Cerebellar cortex (tissue), 1 donor: ENCODE results near the gene LMLN.
"Not testable (repeated sequence)": the region's sequence is repeated elsewhere in the genome, so short reads cannot be mapped to it uniquely, and the experiment has no call there.

Source experiments
- DNase-seq: peaks from one replicate; pipeline ENCODE4 v3.0.0-alpha.2; 2015; ENCODE audit warnings: low spot score

LMLN gene

GRCh38 chr3:197959891-197960693 is at the start of gene LMLN:
TSS of gene LMLN (plus strand) at chr3:197960217. CDS start at chr3:197960246, 29 bp downstream.
- peak; percentile 97 for DNase-seq

- DNase-seq, result no peak
Measured at GRCh38 chr3:197912741-197913476, 47.1 kb upstream of the LMLN start.

DNA sequence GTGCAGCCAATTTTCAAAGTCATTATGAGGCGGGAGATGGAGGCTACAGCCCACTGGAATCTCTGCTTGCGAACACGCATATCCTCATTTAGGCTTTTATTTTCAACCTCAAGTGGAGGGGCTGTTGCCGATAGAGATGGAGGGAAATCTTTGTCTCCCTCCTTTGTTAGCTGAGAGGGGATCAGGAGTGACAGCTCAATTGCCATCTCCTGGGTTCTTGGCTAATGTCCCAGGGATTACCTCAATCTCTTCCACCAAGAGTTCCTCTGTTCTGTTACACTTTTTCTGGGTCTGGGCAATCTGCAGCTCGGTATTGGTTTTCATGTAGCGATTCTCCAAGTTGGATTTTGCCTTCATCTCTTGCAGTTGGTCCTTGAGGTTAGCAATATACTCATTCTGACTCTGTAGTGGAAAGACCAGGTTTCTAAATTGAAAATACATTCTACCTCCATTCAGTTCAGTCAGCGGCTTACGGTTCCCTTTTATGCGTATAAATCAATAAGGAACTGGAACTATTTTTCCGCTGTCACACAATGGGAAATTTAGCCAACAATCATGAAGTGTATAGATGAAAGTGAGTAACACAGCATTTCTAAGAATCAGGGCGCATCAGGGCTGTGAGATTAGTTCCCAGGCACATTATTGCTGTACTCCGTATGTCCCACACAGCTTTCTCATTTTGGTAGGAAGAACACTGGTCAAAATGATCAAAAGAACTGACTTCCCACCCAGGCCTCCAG is 46.2 kb upstream of the LMLN start:
- no peak for DNase-seq

DNA sequence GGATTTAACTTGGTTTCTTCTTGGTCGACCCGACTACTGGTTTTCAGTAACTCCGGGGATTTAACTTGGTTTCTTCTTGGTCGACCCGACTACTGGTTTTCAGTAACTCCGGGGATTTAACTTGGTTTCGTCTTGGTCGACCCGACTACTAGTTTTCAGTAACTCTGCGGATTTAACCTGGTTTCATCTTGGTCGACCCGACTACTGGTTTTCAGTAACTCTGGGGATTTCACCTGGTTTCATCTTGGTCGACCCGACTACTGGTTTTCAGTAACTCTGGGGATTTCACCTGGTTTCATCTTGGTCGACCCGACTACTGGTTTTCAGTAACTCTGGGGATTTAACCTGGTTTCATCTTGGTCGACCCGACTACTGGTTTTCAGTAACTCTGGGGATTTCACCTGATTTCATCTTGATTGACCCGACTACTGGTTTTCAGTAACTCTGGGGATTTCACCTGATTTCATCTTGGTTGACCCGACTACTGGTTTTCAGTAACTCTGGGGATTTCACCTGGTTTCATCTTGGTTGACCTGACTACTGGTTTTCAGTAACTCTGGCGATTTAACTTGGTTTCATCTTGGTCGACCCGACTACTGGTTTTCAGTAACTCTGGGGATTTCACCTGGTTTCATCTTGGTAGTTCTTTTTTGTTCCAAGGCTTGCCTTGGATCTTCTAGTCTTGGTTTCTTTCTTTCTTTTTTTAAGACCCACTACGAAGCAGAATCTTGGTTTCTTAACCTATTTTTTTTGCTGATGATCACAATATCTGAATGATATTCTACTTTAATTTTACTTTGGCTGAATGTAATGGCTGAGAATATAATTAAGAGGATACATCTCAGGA is 38.4 kb upstream of the LMLN start:
- DNase-seq, result not testable (repeated sequence)

DNA sequence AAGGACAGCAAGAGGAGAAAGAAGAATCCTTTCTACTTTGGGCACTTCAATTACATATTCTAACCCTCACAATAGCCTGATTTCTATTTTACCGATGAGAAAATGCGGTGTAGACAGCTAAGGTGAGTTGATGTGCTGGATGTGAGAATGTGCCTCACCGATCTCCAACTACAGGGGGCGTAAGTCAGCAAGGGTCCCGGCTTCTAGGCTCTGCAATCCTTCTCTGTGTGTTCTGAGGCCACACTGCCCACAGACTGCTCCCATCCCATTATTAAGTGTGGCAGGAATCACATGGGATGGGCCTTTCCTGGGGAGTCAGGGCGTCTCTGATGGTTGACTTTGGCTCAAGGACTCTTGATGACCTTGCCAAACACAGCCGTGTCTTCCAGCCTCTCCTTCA is 33.6 kb upstream of the LMLN start:
- DNase-seq, result peak; percentile 14

- DNase-seq, result not testable (repeated sequence)
Measured at GRCh38 chr3:197927578-197927977, 32.4 kb upstream of the LMLN start.

DNA sequence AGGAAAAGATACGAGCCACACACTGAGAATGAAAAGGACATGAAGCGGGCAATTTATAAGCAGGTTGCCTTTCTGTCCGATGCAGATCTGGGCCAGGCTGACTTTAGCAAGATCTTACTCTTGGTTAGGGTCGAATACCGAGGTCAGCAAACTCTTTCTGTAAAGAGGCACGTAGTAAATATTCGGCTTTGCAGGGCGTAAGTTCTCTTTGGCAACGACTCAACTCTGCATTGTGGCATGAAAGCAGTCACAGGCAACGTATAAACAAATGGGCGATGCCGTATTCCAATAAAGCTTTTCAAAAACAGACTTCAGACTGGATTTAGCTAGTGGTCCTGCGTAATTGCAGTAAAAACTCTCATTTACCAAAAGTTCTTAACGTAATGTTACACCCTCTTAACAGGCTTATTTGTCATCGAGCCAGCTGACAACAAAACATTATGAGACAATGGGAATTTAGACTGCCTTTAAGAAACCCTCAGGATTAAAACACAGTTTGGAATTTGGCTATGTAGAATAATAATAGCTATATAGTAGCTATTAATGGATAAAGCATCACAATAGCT is 23.1 kb upstream of the LMLN start:
- no peak for DNase-seq

DNA sequence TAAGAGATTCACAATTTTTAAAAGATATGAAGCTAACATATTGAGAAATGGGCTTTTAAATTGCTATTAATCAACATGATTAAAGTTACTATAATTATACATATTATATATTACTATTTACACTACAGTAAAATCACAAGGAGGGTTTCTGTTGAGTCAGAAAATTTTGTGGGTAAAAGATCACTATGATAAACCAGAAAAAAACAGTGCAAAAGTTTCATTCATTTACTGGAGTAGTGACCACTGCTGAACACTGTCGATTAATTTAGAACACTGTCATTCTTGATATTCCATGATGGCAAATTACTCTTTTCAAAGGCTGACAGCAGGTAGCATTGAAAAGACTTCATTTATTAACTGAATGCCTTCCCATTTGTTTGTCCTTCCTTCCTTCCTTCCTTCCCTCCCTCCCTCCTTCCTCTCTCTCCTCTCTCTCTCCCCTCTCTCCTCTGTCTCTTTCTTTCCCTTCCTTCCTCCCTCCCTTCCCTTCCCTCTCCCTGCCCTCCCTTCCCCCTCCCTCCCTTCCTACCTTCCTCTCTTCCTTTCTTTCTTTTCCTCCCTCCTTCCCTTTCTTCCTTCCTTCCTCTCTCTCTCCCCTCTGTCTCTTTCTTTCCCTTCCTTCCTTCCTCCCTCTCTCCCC is 19.2 kb upstream of the LMLN start:
- DNase-seq, result no peak

- DNase-seq, result peak; percentile 40
Measured at GRCh38 chr3:197942956-197943556, 17.0 kb upstream of the LMLN start.

DNA sequence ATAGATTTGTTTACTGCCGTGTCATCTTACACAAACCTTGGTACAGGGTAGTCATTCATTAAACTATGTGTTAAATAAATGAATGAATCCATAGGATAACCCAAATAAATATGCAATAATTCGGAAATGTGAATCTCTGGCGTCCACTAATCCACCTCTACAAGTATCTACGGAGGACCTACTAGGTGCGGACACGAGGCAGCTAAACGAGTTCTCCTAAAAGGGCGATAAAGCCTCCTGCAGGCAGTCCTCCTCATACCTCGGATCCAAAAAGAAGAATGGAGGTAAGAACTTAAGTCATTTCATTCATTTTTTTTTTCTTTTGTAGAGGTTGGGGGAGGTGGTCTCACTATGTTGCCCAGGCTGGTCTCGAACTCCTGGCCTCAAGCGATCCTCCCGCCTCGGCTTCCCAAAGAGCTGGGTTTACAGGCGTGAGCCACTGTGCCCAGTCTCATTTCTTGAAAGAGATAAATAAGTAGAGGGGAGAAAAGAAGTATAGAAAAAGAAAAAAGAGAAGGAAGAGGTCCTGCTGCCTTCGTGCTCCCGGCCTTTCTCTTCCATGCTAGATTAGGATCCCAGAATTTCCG is 10.7 kb upstream of the LMLN start:
- no peak for DNase-seq

DNA sequence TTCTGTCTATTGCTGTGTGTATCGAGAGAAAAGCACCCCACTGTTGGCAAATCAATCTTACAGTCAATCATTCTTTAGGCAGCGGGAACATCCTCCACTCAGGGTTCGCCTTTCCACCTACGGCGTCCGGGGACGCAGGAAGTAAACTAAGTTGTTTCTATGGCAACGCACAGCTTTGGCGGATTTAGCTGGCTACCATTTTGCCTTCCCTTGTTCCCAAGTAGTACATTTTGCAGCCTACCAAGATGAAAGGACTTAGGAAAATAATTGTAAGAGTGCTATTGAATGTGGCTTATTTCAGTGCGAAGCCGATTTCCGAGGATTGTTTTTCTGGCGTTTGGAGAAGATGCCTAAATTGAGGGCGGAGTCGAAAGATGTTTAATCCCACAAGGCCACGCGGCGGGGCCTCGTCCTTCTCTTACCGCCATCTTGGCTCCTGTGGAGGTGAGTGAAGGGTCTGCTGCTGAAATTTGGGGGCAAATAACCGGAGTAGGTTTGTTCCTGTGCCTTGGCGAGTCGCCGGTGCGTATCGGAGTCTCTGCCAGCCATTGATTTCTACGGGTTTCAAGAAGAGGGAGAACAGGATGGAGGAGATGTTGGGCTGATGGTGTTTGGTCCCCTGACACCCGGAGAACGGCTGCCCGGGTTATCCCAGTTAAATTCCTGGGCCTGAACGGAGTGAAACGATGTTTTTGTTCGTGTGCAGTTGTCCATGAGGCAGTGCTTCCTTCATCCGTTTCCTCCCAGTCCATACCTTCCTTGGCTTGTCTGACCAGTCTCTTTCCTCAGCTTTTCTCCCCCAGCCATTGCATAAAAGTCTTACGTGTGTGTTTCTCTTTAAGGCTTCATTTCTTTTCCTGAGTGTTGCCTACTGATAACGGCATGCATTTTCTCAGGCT is 10.0 kb upstream of the LMLN start, which contains the start of gene RPL35A:
Gene RPL35A (plus strand): TSS at position 413 of the 899 bp plus-strand sequence. CDS start 778 bp downstream, outside the sequence.
- peak; percentile 96 for DNase-seq

GRCh38 chr3:197950677-197951061 is 9.3 kb upstream of the LMLN start:
- no peak for DNase-seq

DNA sequence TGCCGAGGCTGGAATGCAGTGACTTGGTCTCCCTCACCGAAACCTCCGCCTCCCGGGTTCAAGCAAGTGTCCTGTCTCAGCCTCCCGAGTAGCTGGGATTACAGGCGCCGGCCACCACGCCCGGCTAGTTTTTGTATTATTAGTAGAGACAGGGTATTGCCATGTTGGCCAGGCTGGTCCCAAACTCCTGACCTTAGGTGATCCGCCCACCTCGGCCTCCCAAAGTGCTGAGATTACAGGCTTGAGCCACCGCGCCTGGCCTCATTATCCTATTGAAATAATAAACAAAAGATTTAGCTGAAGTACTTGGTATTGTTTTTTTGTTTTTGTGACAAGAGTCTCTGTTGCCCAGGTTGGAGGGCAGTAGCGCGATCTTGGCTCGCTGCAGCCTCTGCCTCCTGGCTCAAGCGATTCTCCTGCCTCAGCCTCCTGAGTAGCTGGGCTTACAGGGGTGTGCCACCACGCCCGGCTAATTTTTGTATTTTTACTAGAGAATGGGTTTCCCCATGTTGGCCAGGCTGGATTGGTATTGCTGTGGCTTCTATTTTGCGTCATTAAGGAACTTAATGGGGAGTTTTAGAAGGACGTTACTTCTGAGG is 8.5 kb upstream of the LMLN start:
- no peak for DNase-seq

DNA sequence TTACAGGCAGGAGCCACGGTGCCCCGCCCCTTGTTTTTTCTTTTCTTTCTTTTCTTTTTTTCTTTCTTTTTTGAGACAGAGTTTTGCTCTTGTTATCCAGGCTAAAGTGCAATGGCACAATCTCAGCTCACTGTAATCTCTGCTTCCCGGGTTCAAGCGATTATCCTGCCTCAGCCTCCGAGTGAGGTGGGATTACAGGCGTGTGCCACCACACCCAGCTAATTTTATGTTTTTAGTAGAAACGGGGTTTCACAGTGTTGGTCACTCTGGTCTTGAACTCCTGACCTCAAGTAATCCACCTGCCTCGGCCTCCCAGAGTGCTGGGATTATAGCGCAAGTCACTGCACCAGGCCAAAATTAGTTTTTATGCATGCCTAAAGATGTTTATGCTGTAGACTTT is 7.6 kb upstream of the LMLN start:
- no peak for DNase-seq

- no peak for DNase-seq
Measured at GRCh38 chr3:197953325-197953724, 6.7 kb upstream of the LMLN start.

- no peak for DNase-seq
Measured at GRCh38 chr3:197953881-197954280, 6.1 kb upstream of the LMLN start.

DNA sequence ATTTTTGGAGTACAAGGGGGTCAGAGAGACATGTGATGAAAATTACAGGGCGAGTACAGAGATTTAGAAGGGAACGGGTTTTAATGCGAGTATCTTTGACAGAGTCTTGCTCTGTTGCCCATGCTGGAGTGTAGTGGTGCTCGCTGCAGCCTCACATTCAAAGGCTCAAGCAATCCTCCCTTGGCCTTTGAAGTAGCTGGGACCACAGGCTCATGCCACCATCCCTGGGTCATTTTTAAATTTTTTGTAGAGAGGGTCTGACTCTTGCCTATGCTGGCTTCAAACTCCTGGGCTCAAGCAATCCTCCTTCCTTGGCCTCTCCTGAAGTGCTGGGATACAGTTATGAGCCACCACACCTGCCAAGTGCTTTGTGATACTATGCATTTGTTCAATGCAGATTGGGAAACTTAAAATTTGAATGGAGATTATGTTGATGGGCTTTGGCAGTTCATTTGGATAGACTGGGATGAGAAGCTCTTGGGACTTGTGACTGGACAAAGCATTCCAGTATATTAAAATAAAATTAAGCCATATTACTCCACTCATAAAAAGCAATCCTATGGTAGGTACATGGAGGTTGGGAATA is 4.0 kb upstream of the LMLN start:
- DNase-seq, result peak; percentile 21

DNA sequence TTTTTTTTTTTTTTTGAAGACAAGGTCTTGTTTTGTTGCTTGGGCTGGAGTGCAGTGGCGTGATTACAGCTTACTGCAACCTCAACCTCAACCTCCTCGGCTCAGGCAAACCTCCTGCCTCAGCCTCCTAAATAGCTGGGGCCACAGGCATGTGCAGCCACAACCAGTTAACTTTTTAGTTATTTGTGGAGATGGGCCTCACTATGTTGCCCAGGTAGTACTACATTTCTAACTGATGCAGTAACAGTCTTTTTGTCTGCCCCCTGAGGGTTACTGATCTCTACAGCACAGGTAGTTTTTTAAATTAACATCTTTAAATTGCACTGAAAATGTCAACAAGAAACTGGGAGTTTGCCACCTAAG is 3.4 kb upstream of the LMLN start:
- DNase-seq, result no peak
